Spinal cord (tissue), 10 donors: ENCODE results near the gene KRT15. TPM values are rescaled to one million over a fixed set of nuclear protein-coding genes. Genes with fewer than 3 reads are reported as not detected.

ENCODE experiments used
- DNase-seq, 6 donors: peaks; one replicate each; pipeline versions ENCODE4 v3.0.0 to v3.0.0-alpha.2; 2013 to 2015; ENCODE audit warnings: low spot score in 6 of 6, low read depth in 4 of 6
- H3K27ac ChIP-seq: one replicate; pipeline ENCODE4 v1.5.1; 2013; ENCODE audit warnings: low read depth, low read length, control low read depth
- H3K27me3 ChIP-seq: one replicate; pipeline ENCODE4 v1.6.1; 2013; ENCODE audit warnings: low read length; ENCODE audit not compliant: control insufficient read depth, insufficient read depth
- H3K36me3 ChIP-seq: one replicate; pipeline ENCODE4 v1.6.1; 2013; ENCODE audit warnings: low read length; ENCODE audit not compliant: control insufficient read depth, insufficient read depth
- H3K4me1 ChIP-seq: one replicate; pipeline ENCODE4 v1.6.1; 2013; ENCODE audit warnings: low read length; ENCODE audit not compliant: control insufficient read depth, insufficient read depth
- H3K4me3 ChIP-seq: one replicate; pipeline ENCODE4 v1.5.1; 2013; ENCODE audit warnings: low read depth, low read length, control low read depth
- H3K9me3 ChIP-seq: one replicate; pipeline ENCODE4 v1.6.1; 2013; ENCODE audit warnings: low read length; ENCODE audit not compliant: control insufficient read depth, insufficient read depth
- WGBS: methylation state at CpG from one replicate; pipeline ENCODE4 v1.1.5; 2013; ENCODE audit warnings: missing lambda C conversion rate; ENCODE audit not compliant: insufficient coverage; 5-methylcytosine and 5-hydroxymethylcytosine counted together
- polyA plus RNA-seq, 2 donors: library from polyadenylated mRNA; unstranded; fragments of 120-200 nt; gene quantifications; one replicate each; pipeline ENCODE4 v1.2.1, GENCODE V29; 2013; ENCODE audit not compliant: insufficient read length in 2 of 2
- total RNA-seq, 2 donors: library from RNA; depleted of rRNA in 1 of 2; stranded (reverse); fragments of 120-200 nt in 1 of 2; fragments of >200 nt in 1 of 2; gene quantifications; one replicate each; pipeline versions ENCODE4 v1.2.3 to v1.2.4, GENCODE V29; 2013 to 2014
- donor health status: healthy.

KRT15 gene
- total and polyA plus RNA-seq, 4 donors, result 0.18 to 0.29 (median 0.22) TPM; not detected in 1

DNA sequence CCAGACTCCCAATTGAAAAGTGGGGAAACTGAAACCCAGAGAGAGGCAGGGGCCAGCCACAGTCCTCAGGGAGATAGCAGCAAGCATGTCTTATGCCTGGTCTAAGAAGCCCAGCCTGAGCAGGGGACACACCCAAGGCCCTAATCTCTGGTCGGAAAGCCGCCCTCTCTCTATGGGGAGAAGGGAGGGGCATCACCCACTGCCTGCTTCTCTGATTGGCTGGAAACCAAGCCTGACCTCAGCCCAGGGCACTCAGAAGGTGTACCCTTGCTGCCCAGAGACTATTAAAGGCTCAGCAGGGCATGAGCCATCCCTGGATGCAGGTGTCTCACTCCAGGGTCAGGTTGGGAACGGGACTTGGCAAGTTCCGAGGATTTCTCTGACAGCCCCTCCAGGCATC, 7.6 kb downstream of the KRT15 start:
- no peaks in the 10 kb centered on the region for H3K9me3 ChIP-seq
- H3K4me1 ChIP-seq, result no peaks in the 10 kb centered on the region
- H3K27ac ChIP-seq, result no peak overlapping the region
- H3K36me3 ChIP-seq, result no peaks in the 10 kb centered on the region
- H3K4me3 ChIP-seq, result no peak overlapping the region
- no peak for DNase-seq
- no peaks in the 10 kb centered on the region for H3K27me3 ChIP-seq
- WGBS, result 83% methylated on average over 1 of the region's 4 CpGs

DNA sequence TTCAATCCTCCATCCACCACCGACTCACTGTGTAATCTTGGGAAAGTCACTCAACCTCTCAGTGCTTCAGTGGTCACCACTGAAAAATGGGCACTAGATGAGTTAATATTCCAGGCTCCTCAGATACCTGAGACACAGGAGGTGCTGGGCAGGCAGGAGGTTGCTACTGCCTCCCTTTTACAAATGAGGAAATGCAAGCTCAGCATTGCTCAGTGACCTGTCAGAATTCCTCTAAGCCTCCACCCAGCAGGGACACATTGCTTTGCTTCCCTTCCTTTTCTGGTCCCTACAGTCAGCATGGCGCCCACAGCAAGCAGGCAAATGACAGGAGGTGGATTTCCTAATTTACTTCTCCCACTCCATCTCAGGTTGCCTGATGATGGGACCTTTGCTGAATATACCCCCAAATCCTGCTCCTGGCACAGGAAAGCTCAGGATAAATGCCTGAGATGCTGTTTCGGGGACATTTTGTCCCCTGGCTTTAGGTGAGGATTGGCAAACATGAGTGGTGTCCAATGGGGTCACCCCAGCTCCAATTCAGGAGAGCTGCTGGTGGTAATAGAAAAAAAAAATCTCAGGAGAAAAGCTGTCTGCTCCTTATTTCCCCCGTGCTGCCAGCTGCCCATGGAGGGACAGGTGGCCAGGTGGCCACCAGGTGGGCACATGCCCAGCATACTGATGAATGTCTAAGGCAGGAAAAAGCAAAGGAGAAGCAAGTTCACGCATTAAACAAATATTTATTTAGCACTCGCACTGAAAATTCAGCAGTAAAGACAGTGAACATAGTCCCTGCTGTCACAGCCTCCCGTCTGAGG, 8.2 kb downstream of the KRT15 start:
- DNase-seq, result no peak
- Histone ChIP-seq H3K27ac (no peak overlapping the region), H3K4me3 (no peak overlapping the region), H3K36me3 (no peaks in the 10 kb centered on the region), H3K27me3 (no peaks in the 10 kb centered on the region), H3K9me3 (no peaks in the 10 kb centered on the region), H3K4me1 (no peaks in the 10 kb centered on the region)
- 85% methylated on average over 7 of the region's 7 CpGs for WGBS

DNA sequence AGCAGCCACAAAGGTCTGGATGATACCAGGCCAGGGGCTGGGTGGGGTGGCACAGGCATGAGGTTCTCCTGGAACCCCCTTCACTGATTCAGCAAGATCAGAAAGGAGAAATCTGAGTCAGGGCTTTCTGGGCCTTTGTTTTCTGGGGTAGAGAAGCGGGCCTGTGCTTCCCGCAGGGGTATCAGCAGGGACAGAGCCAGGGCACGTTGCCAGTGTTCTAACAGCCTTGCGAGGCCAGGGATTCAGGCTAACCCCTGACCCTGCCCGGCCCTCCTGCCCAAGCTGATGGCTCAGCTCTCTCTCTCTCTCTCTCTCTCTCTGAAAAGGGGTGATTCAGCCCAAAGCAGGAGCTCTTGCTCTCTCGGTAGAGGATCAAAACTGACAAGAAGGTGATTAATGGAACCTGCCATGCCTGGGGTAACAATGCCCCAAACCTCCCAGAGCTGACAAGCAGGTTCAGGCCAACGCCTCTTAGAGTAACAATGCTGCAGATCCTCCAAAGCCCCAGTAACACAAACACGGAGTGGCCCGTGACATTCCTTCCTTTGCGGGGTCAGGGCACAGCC, 11.3 kb downstream of the KRT15 start:
- DNase-seq, result peak in 1 of 6 donors; percentile 23
- Histone ChIP-seq H3K4me1 (peaks cover 6% of the 10 kb centered on the region), H3K36me3 (no peaks in the 10 kb centered on the region), H3K27ac (no peak overlapping the region), H3K27me3 (no peaks in the 10 kb centered on the region), H3K4me3 (no peak overlapping the region), H3K9me3 (no peaks in the 10 kb centered on the region)
- 41% methylated on average over 9 of the region's 10 CpGs for WGBS

DNA sequence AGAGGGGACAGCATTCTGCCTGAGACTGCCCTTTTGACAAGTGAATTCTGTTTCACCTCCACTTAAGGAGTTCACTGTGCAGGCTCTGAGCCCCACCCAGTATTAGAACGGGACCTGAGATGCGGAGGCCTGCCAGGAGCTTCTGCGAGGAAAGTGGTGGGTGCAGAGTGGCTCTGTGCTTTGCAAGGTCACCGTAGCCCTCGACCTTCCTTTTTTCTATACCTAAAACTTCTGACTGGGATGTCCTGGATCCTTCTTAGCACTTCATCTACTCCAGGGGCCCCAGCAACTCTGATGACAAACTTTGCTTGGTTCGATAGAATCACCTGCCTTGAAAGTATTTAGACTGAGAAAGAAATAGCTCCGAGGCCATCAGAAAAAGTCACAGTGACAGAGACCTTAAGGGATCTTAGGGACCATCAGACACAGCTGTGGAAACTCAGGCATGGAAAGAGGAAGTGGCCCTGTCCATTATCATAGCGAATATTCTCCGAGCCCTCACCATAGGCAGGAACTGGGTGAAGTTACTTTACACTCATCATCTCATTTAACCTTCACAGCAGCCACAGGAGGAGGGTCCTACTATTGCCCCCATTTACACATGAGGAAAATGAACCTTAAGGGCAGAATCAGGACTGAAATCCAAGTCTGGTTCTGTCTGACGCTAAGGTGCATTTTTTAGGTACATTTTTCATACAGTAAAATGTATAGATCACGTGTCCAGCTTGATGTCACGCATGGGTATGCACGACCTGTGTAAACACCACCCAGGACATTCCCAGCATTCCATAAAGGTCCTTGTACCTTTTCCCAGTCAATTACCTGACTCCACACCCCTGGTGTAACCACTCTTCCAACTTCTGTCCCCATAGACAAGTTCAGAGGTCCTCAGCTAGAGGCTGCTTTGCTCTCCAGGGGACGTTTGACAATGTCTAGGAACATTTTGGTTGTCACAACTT, 12.6 kb downstream of the KRT15 start:
- Histone ChIP-seq H3K36me3 (no peaks in the 10 kb centered on the region), H3K27me3 (no peaks in the 10 kb centered on the region)
- 83% methylated on average over 8 of the region's 14 CpGs for WGBS

DNA sequence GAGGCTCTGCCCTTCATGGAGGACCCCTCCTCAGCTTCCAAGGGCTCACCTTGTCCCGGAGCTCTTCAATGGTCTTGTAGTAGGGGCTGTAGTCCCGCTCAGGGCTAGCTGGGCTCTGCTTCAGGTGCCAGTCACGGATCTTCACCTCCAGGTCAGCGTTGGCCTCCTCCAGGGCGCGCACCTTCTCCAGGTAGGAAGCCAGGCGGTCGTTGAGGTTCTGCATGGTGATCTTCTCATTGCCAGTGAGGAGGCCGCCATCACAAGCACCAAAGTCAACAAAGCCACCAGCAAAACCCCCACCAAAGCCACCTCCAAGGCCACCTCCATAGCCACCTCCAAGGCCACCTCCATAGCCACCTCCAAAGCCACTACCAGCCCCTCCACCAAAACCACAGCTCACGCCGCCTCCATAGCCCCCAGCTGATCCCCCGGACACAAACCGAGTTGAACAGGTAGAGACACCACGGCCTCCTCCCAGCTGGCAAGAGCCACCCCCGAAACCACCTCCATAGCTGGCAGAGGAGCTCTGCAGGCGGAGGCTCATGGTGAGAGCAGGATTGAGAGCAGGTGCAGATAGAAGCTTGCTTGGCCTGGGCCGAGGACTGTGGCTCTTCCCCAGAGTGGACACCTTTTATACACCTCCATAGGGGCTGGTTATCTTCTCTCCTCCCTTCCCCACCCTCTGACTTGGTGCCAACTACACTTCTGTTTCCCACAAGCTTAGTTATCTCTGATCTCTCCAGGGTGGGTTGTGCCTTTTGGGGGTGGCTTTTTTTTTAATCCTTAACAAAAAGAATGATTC, 13.5 kb downstream of the KRT15 start, which contains the start of gene KRT13:
TSS of gene KRT13 (minus strand) at position 606 of the 802 bp plus-strand sequence. CDS start at position 544, 62 bp downstream.
- Histone ChIP-seq H3K27ac (no peak within 1 kb of the TSS), H3K4me1 (peaks cover 6% of the 10 kb centered on the region)
- DNase-seq, result no peak

More for the DNA sequence above, 12.6 kb downstream of the KRT15 start:
- H3K4me3 ChIP-seq, result no peak overlapping the region
- peaks cover 6% of the 10 kb centered on the region for H3K4me1 ChIP-seq
- H3K27ac ChIP-seq, result no peak overlapping the region
- no peak for DNase-seq
- H3K9me3 ChIP-seq, result no peaks in the 10 kb centered on the region

GRCh38 chr17:41504246-41504977, 14.3 kb downstream of the KRT15 start:
- DNase-seq, result peak in 1 of 6 donors; percentile 65
- 52% methylated on average over 4 of the region's 8 CpGs for WGBS
- Histone ChIP-seq H3K4me3 (no peak overlapping the region), H3K27ac (no peak overlapping the region), H3K27me3 (no peaks in the 10 kb centered on the region), H3K4me1 (peaks cover 6% of the 10 kb centered on the region), H3K36me3 (no peaks in the 10 kb centered on the region), H3K9me3 (no peaks in the 10 kb centered on the region)

More for the DNA sequence above, 13.5 kb downstream of the KRT15 start, which contains the start of gene KRT13:
- Histone ChIP-seq H3K4me3 (no peak within 1 kb of the TSS), H3K27me3 (no peaks in the 10 kb centered on the region), H3K36me3 (no peaks in the 10 kb centered on the region), H3K9me3 (no peaks in the 10 kb centered on the region)
- WGBS, result 94% methylated on average over 13 of the region's 17 CpGs

GRCh38 chr17:41503202-41503601, 15.5 kb downstream of the KRT15 start:
- 100% methylated on average over 2 of the region's 9 CpGs for WGBS
- DNase-seq, result no peak
- H3K27ac ChIP-seq, result no peak overlapping the region
- H3K4me1 ChIP-seq, result peaks cover 6% of the 10 kb centered on the region
- H3K36me3 ChIP-seq, result no peaks in the 10 kb centered on the region
- no peak overlapping the region for H3K4me3 ChIP-seq
- no peaks in the 10 kb centered on the region for H3K9me3 ChIP-seq
- H3K27me3 ChIP-seq, result no peaks in the 10 kb centered on the region

DNA sequence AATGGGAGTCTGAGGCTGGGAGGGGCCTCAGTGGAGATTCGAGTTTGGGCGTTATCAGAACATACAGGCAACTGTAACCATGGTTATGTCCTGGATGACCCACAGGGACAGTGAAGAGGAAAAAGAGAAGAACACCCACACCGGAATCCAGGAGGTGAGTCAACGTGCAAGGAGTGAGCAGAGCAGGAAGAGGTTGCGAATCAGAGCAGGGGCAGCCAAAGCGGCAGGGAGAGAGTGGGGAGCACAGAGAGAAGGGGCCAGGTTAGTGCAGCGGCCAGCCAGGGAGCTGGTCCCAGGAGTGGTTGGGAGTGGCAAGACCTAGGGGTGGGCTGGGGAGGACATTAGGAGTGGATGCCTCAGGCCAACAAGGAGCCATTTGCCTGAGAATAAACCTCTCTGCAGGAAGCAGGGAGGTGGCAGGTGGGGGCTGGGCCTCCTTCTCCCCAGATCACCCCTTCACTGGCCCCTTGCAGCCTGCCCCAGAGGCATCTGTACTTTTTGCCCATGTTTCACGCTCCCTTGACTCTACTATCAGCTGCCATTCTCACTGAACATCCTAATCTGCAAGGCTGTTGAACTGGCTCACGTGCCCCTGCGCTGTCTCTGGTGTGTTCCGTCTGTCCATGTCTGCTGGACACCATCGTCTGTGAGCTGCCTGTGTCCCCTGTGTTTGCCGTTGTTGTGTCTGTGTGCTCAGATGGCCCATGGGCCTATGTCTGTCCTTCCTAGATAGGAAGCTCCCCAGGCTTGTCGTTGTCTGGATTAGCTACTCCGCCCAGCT, 18.4 kb downstream of the KRT15 start:
- Histone ChIP-seq H3K4me1 (peaks cover 12% of the 10 kb centered on the region), H3K9me3 (no peaks in the 10 kb centered on the region), H3K27me3 (no peaks in the 10 kb centered on the region), H3K27ac (no peak overlapping the region), H3K4me3 (no peak overlapping the region), H3K36me3 (no peaks in the 10 kb centered on the region)
- DNase-seq, result no peak
- 67% methylated on average over 14 of the region's 15 CpGs for WGBS
